Transverse colon (tissue), 4 donors: ENCODE results near the gene ANKRD36B. TPM values are rescaled to one million over a fixed set of nuclear protein-coding genes. Genes with fewer than 3 reads are reported as not detected.
"Not testable (repeated sequence)": the region's sequence is repeated elsewhere in the genome, so short reads cannot be mapped to it uniquely, and the experiment has no call there.

Source experiments
- DNase-seq: peaks from one replicate; pipeline ENCODE4 v3.0.0-alpha.2; 2019
- H3K27ac ChIP-seq, 4 donors: fragments of 200-600 bp; sonication (generic); 2 replicates each; pipeline ENCODE4 v1.5.1; 2016 to 2018; ENCODE audit warnings: inconsistent platforms in 4 of 4
- H3K27me3 ChIP-seq: fragments of 200-600 bp; sonication (generic); 2 replicates; pipeline ENCODE4 v1.5.1; 2017; ENCODE audit warnings: inconsistent platforms
- H3K36me3 ChIP-seq, 4 donors: fragments of 200-600 bp; sonication (generic); 2 replicates each; pipeline ENCODE4 v1.5.1; 2017 to 2019; ENCODE audit warnings: inconsistent platforms in 4 of 4
- H3K4me1 ChIP-seq, 4 donors: fragments of 200-600 bp; sonication (generic); 2 replicates each; pipeline ENCODE4 v1.5.1; 2017 to 2020; ENCODE audit warnings: inconsistent platforms in 4 of 4
- H3K4me3 ChIP-seq, 4 donors: fragments of 200-600 bp; sonication (generic); 1 replicate in 1 of 4; 2 replicates in 3 of 4; pipeline versions ENCODE4 v1.5.1 to v1.6.1; 2017 to 2019; ENCODE audit warnings: inconsistent platforms in 4 of 4
- H3K9me3 ChIP-seq, 2 donors: fragments of 200-600 bp; sonication (generic); 2 replicates each; pipeline ENCODE4 v1.5.1; 2017 to 2019; ENCODE audit warnings: inconsistent platforms in 2 of 2
- POLR2A ChIP-seq: fragments of 450-650 bp; IDR thresholded peaks from one replicate; pipeline ENCODE4 v1.6.1; 2016; ENCODE audit warnings: antibody characterized with exemption, mild to moderate bottlenecking, moderate library complexity
- WGBS, 2 donors: methylation state at CpG; one replicate each; pipeline ENCODE4 v1.1.5; 2018; ENCODE audit warnings: low coverage in 1 of 2; 5-methylcytosine and 5-hydroxymethylcytosine counted together
- in situ Hi-C, 4 donors: fragments of 200-750 bp; cut with MboI; loops; one replicate each; pipeline versions ENCODE4 v1.15.0 to v1.15.1; 2017; ENCODE audit warnings: low sequenced_read_pairs in 3 of 4, low pct_ligation_motif_present in 1 of 4, low pct_unique_long_range_greater_than_20kb in 1 of 4
- intact Hi-C: fragments of 100-400 bp; cut with DNase I; formaldehyde crosslinking; loops from one replicate; pipeline ENCODE4 v1.15.1; 2023; ENCODE audit warnings: low total_unique reads
- total RNA-seq, 4 donors: library from RNA; depleted of rRNA; stranded (reverse); fragments of >200 nt; gene quantifications; one replicate each; pipeline ENCODE4 v1.1.0, GENCODE V29; 2016
- TF ChIP-seq, protein P1 (sequence below), 5 experiments: fragments of 200-600 bp in 3 of 5; fragments of 450-650 bp in 2 of 5; sonication (generic) in 3 of 5; IDR thresholded peaks; 1 replicate in 2 of 5; 2 replicates in 3 of 5; pipeline ENCODE4 v1.5.1; 2016 to 2017; ENCODE audit warnings: antibody characterized with exemption in 5 of 5, inconsistent platforms in 3 of 5, mild to moderate bottlenecking in 2 of 5, moderate library complexity in 1 of 5

Gene ANKRD36B
- total RNA-seq, 4 donors from 2014 or later: 26.6 to 98.7 (median 87.2) TPM

GRCh38 chr2:97590515-97591394, 1.1 kb upstream of the ANKRD36B start:
- not testable (repeated sequence) for H3K9me3 ChIP-seq, H3K4me1 ChIP-seq, H3K27me3 ChIP-seq, H3K36me3 ChIP-seq
- H3K4me3 ChIP-seq: peak overlapping the region; percentile 42 to 62 (median 56)
- DNase-seq: peak; percentile 84
- TF ChIP-seq, protein P1, sequence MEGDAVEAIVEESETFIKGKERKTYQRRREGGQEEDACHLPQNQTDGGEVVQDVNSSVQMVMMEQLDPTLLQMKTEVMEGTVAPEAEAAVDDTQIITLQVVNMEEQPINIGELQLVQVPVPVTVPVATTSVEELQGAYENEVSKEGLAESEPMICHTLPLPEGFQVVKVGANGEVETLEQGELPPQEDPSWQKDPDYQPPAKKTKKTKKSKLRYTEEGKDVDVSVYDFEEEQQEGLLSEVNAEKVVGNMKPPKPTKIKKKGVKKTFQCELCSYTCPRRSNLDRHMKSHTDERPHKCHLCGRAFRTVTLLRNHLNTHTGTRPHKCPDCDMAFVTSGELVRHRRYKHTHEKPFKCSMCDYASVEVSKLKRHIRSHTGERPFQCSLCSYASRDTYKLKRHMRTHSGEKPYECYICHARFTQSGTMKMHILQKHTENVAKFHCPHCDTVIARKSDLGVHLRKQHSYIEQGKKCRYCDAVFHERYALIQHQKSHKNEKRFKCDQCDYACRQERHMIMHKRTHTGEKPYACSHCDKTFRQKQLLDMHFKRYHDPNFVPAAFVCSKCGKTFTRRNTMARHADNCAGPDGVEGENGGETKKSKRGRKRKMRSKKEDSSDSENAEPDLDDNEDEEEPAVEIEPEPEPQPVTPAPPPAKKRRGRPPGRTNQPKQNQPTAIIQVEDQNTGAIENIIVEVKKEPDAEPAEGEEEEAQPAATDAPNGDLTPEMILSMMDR (IDR thresholded peaks at IDR 0.05): peak; percentile 95 to 100 (median 98)
- TF ChIP-seq POLR2A: peak; percentile 48
- 0 to 4% methylated on average over 1 to 19 of the region's 33 CpGs for WGBS, 2 donors
- peak overlapping the region; percentile 96 to 99 (median 96) for H3K27ac ChIP-seq
- intact Hi-C loops (loop anchor here (2.0 kb wide), 1 partner anchor 108 kb away; no protein-coding TSS in a partner anchor), in situ Hi-C loops (loop anchor here in 2 of 4 donors (10.0 kb wide), 1 partner anchor 104 kb away; no protein-coding TSS in a partner anchor)

- in situ Hi-C loops, intact Hi-C loops, DNase-seq, H3K9me3 ChIP-seq, H3K4me1 ChIP-seq, H3K27me3 ChIP-seq, H3K36me3 ChIP-seq: not testable (repeated sequence)
- Histone ChIP-seq H3K4me3 (peak overlapping the region; percentile 27 to 76 (median 48)), H3K27ac (peak overlapping the region; percentile 87 to 99 (median 96))
- 0% methylated on average over 5 of the region's 14 CpGs; no CpG with 5 or more reads in 1 of the 2 donors for WGBS, 2 donors
These were observed 450 bp downstream of the ANKRD36B start for GRCh38 chr2:97589257-97589597.

GRCh38 chr2:97565674-97566073, 24.0 kb downstream of the ANKRD36B start:
- H3K27me3 ChIP-seq, H3K27ac ChIP-seq, H3K4me1 ChIP-seq, in situ Hi-C loops, DNase-seq, intact Hi-C loops, H3K36me3 ChIP-seq, H3K4me3 ChIP-seq, H3K9me3 ChIP-seq: not testable (repeated sequence)
- WGBS, 2 donors: 83 to 100% methylated on average over 1 to 3 of the region's 3 CpGs

DNA sequence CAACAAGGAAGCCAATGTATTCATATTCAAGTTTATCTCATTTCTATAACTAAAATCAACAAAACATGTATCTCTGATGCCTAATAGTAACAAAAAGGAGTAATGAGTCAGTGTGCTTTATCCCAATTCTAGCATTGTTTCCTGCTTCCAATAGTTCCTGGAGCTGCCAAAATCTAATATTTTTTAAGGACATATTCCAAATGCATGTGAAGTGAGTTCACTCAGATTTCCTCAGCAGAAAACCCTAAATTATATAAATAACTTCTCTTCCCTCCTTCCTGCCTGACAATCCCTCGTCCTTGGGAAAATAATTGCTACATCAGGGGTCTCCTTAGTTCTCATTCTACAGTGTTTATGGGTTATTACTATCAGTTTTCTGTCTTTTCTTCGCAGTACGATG, 37.3 kb downstream of the ANKRD36B start:
- H3K27ac ChIP-seq, H3K4me3 ChIP-seq, H3K9me3 ChIP-seq, DNase-seq, H3K27me3 ChIP-seq, in situ Hi-C loops, intact Hi-C loops, H3K4me1 ChIP-seq: not testable (repeated sequence)
- WGBS, 2 donors: 94 to 100% methylated on average over 2 to 3 of the region's 3 CpGs
- H3K36me3 ChIP-seq: peaks cover 0 to 28% (median 6%) of the 10 kb centered on the region in 4 donors

GRCh38 chr2:97550498-97550897, 39.2 kb downstream of the ANKRD36B start:
- H3K4me1 ChIP-seq, H3K4me3 ChIP-seq, intact Hi-C loops, H3K27me3 ChIP-seq, H3K9me3 ChIP-seq, H3K27ac ChIP-seq, in situ Hi-C loops, DNase-seq: not testable (repeated sequence)
- WGBS, 2 donors: 80% methylated on average over 1 of the region's 1 CpG; no CpG with 5 or more reads in 1 of the 2 donors
- H3K36me3 ChIP-seq: peaks cover 0 to 24% (median 6%) of the 10 kb centered on the region in 4 donors

- H3K27ac ChIP-seq, H3K27me3 ChIP-seq, DNase-seq, in situ Hi-C loops, H3K9me3 ChIP-seq, H3K4me3 ChIP-seq, intact Hi-C loops, H3K4me1 ChIP-seq: not testable (repeated sequence)
- 83 to 93% methylated on average over 2 to 5 of the region's 5 CpGs for WGBS, 2 donors
- H3K36me3 ChIP-seq: peaks cover 0 to 15% (median 2%) of the 10 kb centered on the region in 4 donors
These were observed 40.6 kb downstream of the ANKRD36B start for GRCh38 chr2:97549058-97549457.

DNA sequence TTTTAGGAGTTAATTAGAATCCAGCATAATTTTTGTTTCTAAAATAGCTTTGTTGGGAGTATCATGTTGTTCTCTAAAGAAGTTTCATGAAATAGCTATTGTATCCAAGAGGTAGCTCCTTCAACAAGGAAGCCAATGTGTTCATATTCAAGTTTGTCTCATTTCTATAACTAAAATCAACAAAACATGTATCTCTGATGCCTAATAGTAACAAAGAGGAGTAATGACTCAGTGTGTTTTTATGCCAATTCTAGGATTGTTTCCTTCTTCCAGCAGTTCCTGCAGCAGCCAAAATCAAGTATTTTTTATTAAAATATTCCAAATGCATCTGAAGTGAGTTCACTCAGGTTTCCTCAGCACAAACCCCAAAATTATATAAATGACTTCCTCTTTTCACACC, 41.1 kb downstream of the ANKRD36B start:
- H3K27me3 ChIP-seq, in situ Hi-C loops, intact Hi-C loops, H3K4me1 ChIP-seq, H3K27ac ChIP-seq, DNase-seq, H3K9me3 ChIP-seq, H3K4me3 ChIP-seq: not testable (repeated sequence)
- H3K36me3 ChIP-seq: peaks cover 0 to 15% (median 2%) of the 10 kb centered on the region in 4 donors
